ENCODE measurements around the gene LCN9. TPM values are rescaled to one million over a fixed set of nuclear protein-coding genes. Genes with fewer than 3 reads are reported as not detected.

Gene LCN9
- total and polyA plus RNA-seq, 5 donors from 2014 or later: not detected

- DNase-seq: no peak
- Mint-ChIP-seq H3K27me3 (no peaks in the 10 kb centered on the region), H3K36me3 (no peaks in the 10 kb centered on the region), H3K4me3 (no peak overlapping the region), H3K4me1 (no peaks in the 10 kb centered on the region), H3K27ac (no peak overlapping the region), H3K9me3 (peaks cover 0 to 1% (median 0%) of the 10 kb centered on the region in 7 donors)
- ATAC-seq (ENCODE audit: low read depth in 2 of 2): no peak
- H3K4me3 ChIP-seq (ENCODE audit: low read depth, low read length): no peak overlapping the region
- H3K27ac ChIP-seq (ENCODE audit: insufficient read depth, low read length, poor library complexity, severe bottlenecking): no peak overlapping the region
- H3K27me3 ChIP-seq (ENCODE audit: control insufficient read depth, insufficient read depth, low read length): no peaks in the 10 kb centered on the region
- no peaks in the 10 kb centered on the region for H3K4me1 ChIP-seq (ENCODE audit: control insufficient read depth, insufficient read depth, low read length, poor library complexity, severe bottlenecking)
- H3K36me3 ChIP-seq (ENCODE audit: control insufficient read depth, insufficient read depth, low read length): no peaks in the 10 kb centered on the region
- no peaks in the 10 kb centered on the region for H3K9me3 ChIP-seq (ENCODE audit: control insufficient read depth in 2 of 2, low read length in 2 of 2)
Observed at GRCh38 chr9:135617991-135618411, 45.1 kb upstream of the LCN9 start.

- H3K27ac ChIP-seq (ENCODE audit: insufficient read depth, low read length, poor library complexity, severe bottlenecking): no peak overlapping the region
- no peaks in the 10 kb centered on the region for H3K4me1 ChIP-seq (ENCODE audit: control insufficient read depth, insufficient read depth, low read length, poor library complexity, severe bottlenecking)
- no peaks in the 10 kb centered on the region for H3K9me3 ChIP-seq (ENCODE audit: control insufficient read depth in 2 of 2, low read length in 2 of 2)
- Mint-ChIP-seq H3K36me3 (no peaks in the 10 kb centered on the region), H3K4me3 (no peak overlapping the region), H3K9me3 (peaks cover 0 to 1% (median 0%) of the 10 kb centered on the region in 7 donors), H3K27ac (no peak overlapping the region), H3K4me1 (no peaks in the 10 kb centered on the region), H3K27me3 (no peaks in the 10 kb centered on the region)
- ATAC-seq (ENCODE audit: low read depth in 2 of 2) (no peak), DNase-seq (no peak)
- H3K36me3 ChIP-seq (ENCODE audit: control insufficient read depth, insufficient read depth, low read length): no peaks in the 10 kb centered on the region
- H3K4me3 ChIP-seq (ENCODE audit: low read depth, low read length): no peak overlapping the region
- no peaks in the 10 kb centered on the region for H3K27me3 ChIP-seq (ENCODE audit: control insufficient read depth, insufficient read depth, low read length)
Observed at GRCh38 chr9:135618866-135619598, 44.1 kb upstream of the LCN9 start.

- H3K9me3 Mint-ChIP-seq: peaks cover 0 to 1% (median 0%) of the 10 kb centered on the region in 7 donors
- no peaks in the 10 kb centered on the region for H3K4me1 ChIP-seq (ENCODE audit: control insufficient read depth, insufficient read depth, low read length, poor library complexity, severe bottlenecking)
Observed at GRCh38 chr9:135619599-135619886, 43.6 kb upstream of the LCN9 start.

GRCh38 chr9:135620558-135620957, 42.6 kb upstream of the LCN9 start:
- no peak for ATAC-seq (ENCODE audit: low read depth in 2 of 2)

More at GRCh38 chr9:135619599-135619886, 43.6 kb upstream of the LCN9 start:
- H3K9me3 ChIP-seq (ENCODE audit: control insufficient read depth in 2 of 2, low read length in 2 of 2): no peaks in the 10 kb centered on the region
- H3K36me3 ChIP-seq (ENCODE audit: control insufficient read depth, insufficient read depth, low read length): no peaks in the 10 kb centered on the region
- DNase-seq (no peak), ATAC-seq (ENCODE audit: low read depth in 2 of 2) (no peak)
- H3K27ac ChIP-seq (ENCODE audit: insufficient read depth, low read length, poor library complexity, severe bottlenecking): no peak overlapping the region
- H3K4me3 Mint-ChIP-seq: no peak overlapping the region
- H3K4me1 Mint-ChIP-seq: no peaks in the 10 kb centered on the region
- H3K27ac Mint-ChIP-seq: no peak overlapping the region
- no peaks in the 10 kb centered on the region for H3K27me3 ChIP-seq (ENCODE audit: control insufficient read depth, insufficient read depth, low read length)
- H3K27me3 Mint-ChIP-seq: no peaks in the 10 kb centered on the region
- H3K36me3 Mint-ChIP-seq: no peaks in the 10 kb centered on the region
- no peak overlapping the region for H3K4me3 ChIP-seq (ENCODE audit: low read depth, low read length)

GRCh38 chr9:135622415-135623020, 40.6 kb upstream of the LCN9 start:
- no peak overlapping the region for H3K27ac Mint-ChIP-seq
- H3K9me3 ChIP-seq (ENCODE audit: control insufficient read depth in 2 of 2, low read length in 2 of 2): peaks cover 2 to 6% of the 10 kb centered on the region in 2 experiments
- H3K36me3 ChIP-seq (ENCODE audit: control insufficient read depth, insufficient read depth, low read length): no peaks in the 10 kb centered on the region
- H3K36me3 Mint-ChIP-seq: no peaks in the 10 kb centered on the region
- no peaks in the 10 kb centered on the region for H3K4me1 ChIP-seq (ENCODE audit: control insufficient read depth, insufficient read depth, low read length, poor library complexity, severe bottlenecking)
- H3K27ac ChIP-seq (ENCODE audit: insufficient read depth, low read length, poor library complexity, severe bottlenecking): no peak overlapping the region
- no peaks in the 10 kb centered on the region for H3K4me1 Mint-ChIP-seq
- H3K27me3 Mint-ChIP-seq: no peaks in the 10 kb centered on the region
- H3K9me3 Mint-ChIP-seq: peaks cover 0 to 11% (median 4%) of the 10 kb centered on the region in 7 donors
- H3K4me3 ChIP-seq (ENCODE audit: low read depth, low read length): no peak overlapping the region
- ATAC-seq (ENCODE audit: low read depth in 2 of 2) (no peak), DNase-seq (no peak)
- H3K27me3 ChIP-seq (ENCODE audit: control insufficient read depth, insufficient read depth, low read length): no peaks in the 10 kb centered on the region
- H3K4me3 Mint-ChIP-seq: no peak overlapping the region

More at GRCh38 chr9:135620558-135620957, 42.6 kb upstream of the LCN9 start:
- no peak for DNase-seq
- Mint-ChIP-seq H3K9me3 (no peaks in the 10 kb centered on the region), H3K4me3 (no peak overlapping the region), H3K27ac (no peak overlapping the region), H3K4me1 (no peaks in the 10 kb centered on the region), H3K27me3 (no peaks in the 10 kb centered on the region), H3K36me3 (no peaks in the 10 kb centered on the region)
- Histone ChIP-seq H3K9me3 (ENCODE audit: control insufficient read depth in 2 of 2, low read length in 2 of 2) (no peaks in the 10 kb centered on the region), H3K27ac (ENCODE audit: insufficient read depth, low read length, poor library complexity, severe bottlenecking) (no peak overlapping the region), H3K4me1 (ENCODE audit: control insufficient read depth, insufficient read depth, low read length, poor library complexity, severe bottlenecking) (no peaks in the 10 kb centered on the region), H3K36me3 (ENCODE audit: control insufficient read depth, insufficient read depth, low read length) (no peaks in the 10 kb centered on the region), H3K27me3 (ENCODE audit: control insufficient read depth, insufficient read depth, low read length) (no peaks in the 10 kb centered on the region), H3K4me3 (ENCODE audit: low read depth, low read length) (no peak overlapping the region)

GRCh38 chr9:135624282-135624681, 38.8 kb upstream of the LCN9 start:
- DNase-seq (no peak), ATAC-seq (ENCODE audit: low read depth in 2 of 2) (no peak)
- no peak overlapping the region for H3K4me3 Mint-ChIP-seq
- no peaks in the 10 kb centered on the region for H3K4me1 ChIP-seq (ENCODE audit: control insufficient read depth, insufficient read depth, low read length, poor library complexity, severe bottlenecking)
- no peaks in the 10 kb centered on the region for H3K36me3 Mint-ChIP-seq
- H3K4me3 ChIP-seq (ENCODE audit: low read depth, low read length): no peak overlapping the region
- no peaks in the 10 kb centered on the region for H3K27me3 ChIP-seq (ENCODE audit: control insufficient read depth, insufficient read depth, low read length)
- no peaks in the 10 kb centered on the region for H3K27me3 Mint-ChIP-seq
- H3K27ac ChIP-seq (ENCODE audit: insufficient read depth, low read length, poor library complexity, severe bottlenecking): no peak overlapping the region
- peaks cover 0 to 14% (median 4%) of the 10 kb centered on the region in 7 donors for H3K9me3 Mint-ChIP-seq
- no peaks in the 10 kb centered on the region for H3K4me1 Mint-ChIP-seq
- no peaks in the 10 kb centered on the region for H3K36me3 ChIP-seq (ENCODE audit: control insufficient read depth, insufficient read depth, low read length)
- H3K9me3 ChIP-seq (ENCODE audit: control insufficient read depth in 2 of 2, low read length in 2 of 2): peaks cover 11 to 19% of the 10 kb centered on the region in 2 experiments
- no peak overlapping the region for H3K27ac Mint-ChIP-seq

GRCh38 chr9:135632841-135633240, 30.3 kb upstream of the LCN9 start:
- H3K27me3 Mint-ChIP-seq: peaks cover 9% of the 10 kb centered on the region

More at GRCh38 chr9:135632841-135633240, 30.3 kb upstream of the LCN9 start:
- Mint-ChIP-seq H3K4me3 (no peak overlapping the region), H3K27ac (no peak overlapping the region), H3K4me1 (no peaks in the 10 kb centered on the region), H3K36me3 (no peaks in the 10 kb centered on the region), H3K9me3 (peaks cover 0 to 11% (median 5%) of the 10 kb centered on the region in 7 donors)
- Histone ChIP-seq H3K27me3 (ENCODE audit: control insufficient read depth, insufficient read depth, low read length) (no peaks in the 10 kb centered on the region), H3K9me3 (ENCODE audit: control insufficient read depth in 2 of 2, low read length in 2 of 2) (peaks cover 10% of the 10 kb centered on the region in 2 experiments), H3K4me1 (ENCODE audit: control insufficient read depth, insufficient read depth, low read length, poor library complexity, severe bottlenecking) (no peaks in the 10 kb centered on the region), H3K27ac (ENCODE audit: insufficient read depth, low read length, poor library complexity, severe bottlenecking) (no peak overlapping the region), H3K36me3 (ENCODE audit: control insufficient read depth, insufficient read depth, low read length) (no peaks in the 10 kb centered on the region), H3K4me3 (ENCODE audit: low read depth, low read length) (no peak overlapping the region)
- DNase-seq (no peak), ATAC-seq (ENCODE audit: low read depth in 2 of 2) (no peak)
